Karpas-422 (cell line): ENCODE measurements around the gene LSG1. TPM values are rescaled to one million over a fixed set of nuclear protein-coding genes. Genes with fewer than 3 reads are reported as not detected.

Experiments used
- DNase-seq: peaks from one replicate; pipeline ENCODE4 v3.0.0-alpha.2; 2015
- H2AFZ ChIP-seq: fragments of 200-600 bp; sonication (generic); 2 replicates; pipeline ENCODE4 v1.6.1; 2014; ENCODE audit warnings: antibody characterized with exemption, low read length, mixed read lengths
- H3K27ac ChIP-seq: fragments of 200-600 bp; sonication (generic); 2 replicates; pipeline ENCODE4 v1.5.1; 2014; ENCODE audit warnings: mild to moderate bottlenecking, low read length, moderate library complexity
- H3K27me3 ChIP-seq: fragments of 200-600 bp; sonication (generic); 2 replicates; pipeline ENCODE4 v1.6.1; 2014; ENCODE audit warnings: low read length, mixed read lengths
- H3K36me3 ChIP-seq: fragments of 200-600 bp; sonication (generic); 2 replicates; pipeline ENCODE4 v1.6.1; 2014; ENCODE audit warnings: low read length, mixed read lengths; ENCODE audit not compliant: insufficient read depth
- H3K4me1 ChIP-seq: fragments of 200-600 bp; sonication (generic); 2 replicates; pipeline ENCODE4 v1.6.1; 2014; ENCODE audit warnings: mild to moderate bottlenecking, low read length, mixed read lengths
- H3K4me2 ChIP-seq: fragments of 200-600 bp; sonication (generic); 2 replicates; pipeline ENCODE4 v1.6.1; 2014; ENCODE audit warnings: low read length, low read depth, mild to moderate bottlenecking; ENCODE audit not compliant: poor library complexity, severe bottlenecking
- H3K4me3 ChIP-seq: fragments of 200-600 bp; sonication (generic); 2 replicates; pipeline ENCODE4 v1.5.1; 2014; ENCODE audit warnings: mild to moderate bottlenecking, antibody characterized with exemption, low read length, mixed read lengths
- H3K79me2 ChIP-seq: fragments of 200-600 bp; sonication (generic); 2 replicates; pipeline ENCODE4 v1.6.1; 2014; ENCODE audit warnings: mild to moderate bottlenecking, low read length, mixed read lengths
- H3K9ac ChIP-seq: fragments of 200-600 bp; sonication (generic); 2 replicates; pipeline ENCODE4 v1.6.0; 2014; ENCODE audit warnings: low read length
- H3K9me2 ChIP-seq: fragments of 200-600 bp; sonication (generic), shearing (Covaris generic); replicated peaks from 2 replicates; pipeline ENCODE4 v1.6.0; 2014; ENCODE audit warnings: mild to moderate bottlenecking, low read length, moderate library complexity; ENCODE audit not compliant: insufficient read depth
- H3K9me3 ChIP-seq: fragments of 300-700, 200-600 bp; sonication (generic); 2 replicates; pipeline ENCODE4 v1.6.1; 2014; ENCODE audit warnings: low read length, mixed read lengths
- H4K20me1 ChIP-seq: fragments of 200-600 bp; sonication (generic); 2 replicates; pipeline ENCODE4 v1.6.1; 2014; ENCODE audit warnings: mild to moderate bottlenecking, antibody characterized with exemption, low read length, low read depth; ENCODE audit not compliant: insufficient read depth
- small RNA-seq: library from RNA; depleted of rRNA; stranded (forward); fragments of <200 nt; gene quantifications from one replicate; pipeline ENCODE3, GENCODE V24; 2014
- total RNA-seq: library from RNA; depleted of rRNA; stranded (reverse); fragments of >200 nt; shearing (Covaris generic); gene quantifications from 2 replicates; pipeline ENCODE4 v1.2.3, GENCODE V29; 2014; ENCODE audit warnings: low replicate concordance; rRNA removed

Gene LSG1
- total RNA-seq, 1 experiment from 2014 or later = 52.2 TPM

GRCh38 chr3:194596906-194597305 lies 75.1 kb downstream of the LSG1 start:
- Histone ChIP-seq H2AFZ (no peak overlapping the region), H3K9me3 (no peaks in the 10 kb centered on the region)

DNA sequence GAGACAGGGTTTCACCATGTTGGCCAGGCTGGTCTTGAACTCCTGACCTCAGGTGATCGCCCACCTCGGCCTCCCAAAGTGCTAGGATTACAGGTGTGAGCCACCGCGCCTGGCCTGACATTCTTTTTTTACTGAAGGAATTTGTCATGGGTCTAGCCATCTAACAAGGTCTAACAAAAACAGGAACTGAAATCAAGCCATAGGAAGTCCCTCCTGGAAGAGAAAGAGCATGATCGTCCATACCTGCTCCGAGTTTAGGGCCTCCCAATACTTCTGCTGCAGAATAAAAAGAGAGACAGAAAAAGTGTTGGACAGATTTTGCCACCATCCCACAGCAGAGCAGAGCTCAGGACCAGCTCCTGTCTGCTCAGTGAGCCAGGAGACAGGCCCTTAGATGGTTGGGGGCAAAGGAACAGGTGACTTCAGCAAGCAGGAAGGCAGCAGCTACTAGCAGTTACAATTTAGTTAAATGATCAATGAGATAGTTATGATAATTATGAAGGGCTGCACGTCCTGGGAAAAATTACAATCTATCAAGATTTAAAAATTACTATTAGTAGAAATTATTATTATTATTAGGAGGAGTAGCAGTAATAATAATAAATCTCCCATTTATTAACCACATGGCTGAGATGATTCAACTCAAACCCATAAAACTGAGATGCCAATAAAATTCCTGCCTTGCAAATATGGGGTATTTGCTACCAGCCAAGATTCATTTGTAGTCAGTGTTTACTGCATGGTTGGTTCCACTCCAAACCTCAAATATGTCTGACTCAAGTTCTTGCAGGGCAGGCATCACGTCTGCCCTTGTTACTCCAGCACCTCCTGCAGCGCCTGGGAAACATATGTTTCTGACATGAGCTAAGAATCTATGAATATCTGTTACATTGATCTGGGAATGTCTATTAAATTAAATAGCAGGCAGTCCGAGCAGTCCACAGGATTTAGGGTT lies 78.9 kb downstream of the LSG1 start:
- Histone ChIP-seq H4K20me1 (no peaks in the 10 kb centered on the region), H3K9me2 (no peaks in the 10 kb centered on the region), H3K36me3 (peaks cover 5% of the 10 kb centered on the region; the same call in 1 of the 2 replicates), H3K27me3 (no peaks in the 10 kb centered on the region), H3K9ac (no peak overlapping the region), H3K4me3 (no peak overlapping the region), H3K27ac (no peak overlapping the region), H3K4me1 (peaks cover 7% of the 10 kb centered on the region), H3K4me2 (no peak overlapping the region), H2AFZ (no peak overlapping the region), H3K9me3 (no peaks in the 10 kb centered on the region), H3K79me2 (no peaks in the 10 kb centered on the region)
- no peak for DNase-seq

More at GRCh38 chr3:194596906-194597305, 75.1 kb downstream of the LSG1 start:
- H3K27ac ChIP-seq = no peak overlapping the region
- peaks cover 23% of the 10 kb centered on the region for H3K4me1 ChIP-seq
- H3K4me2 ChIP-seq = no peak overlapping the region
- no peaks in the 10 kb centered on the region; the same call in 1 of the 2 replicates for H3K36me3 ChIP-seq
- no peaks in the 10 kb centered on the region for H3K9me2 ChIP-seq
- H3K79me2 ChIP-seq = 0 out of 2 replicates have a peak, but pooled peaks cover 3% of the 10 kb centered on the region
- no peaks in the 10 kb centered on the region for H4K20me1 ChIP-seq
- no peak for DNase-seq
- no peak overlapping the region for H3K9ac ChIP-seq
- H3K4me3 ChIP-seq = no peak overlapping the region
- no peaks in the 10 kb centered on the region for H3K27me3 ChIP-seq

Small RNA genes lying within 50 kb of the gene (small RNA-seq; reads per million reads assigned to genes)
- gene AC046143.2 = not detected

Other genes starting within 250 kb of the LSG1 start
- gene ATP13A3, start 185.2 kb downstream of the LSG1 start, total RNA-seq = 331 and 337 TPM in 2 replicates
- gene TMEM44, start 38.8 kb downstream of the LSG1 start, total RNA-seq = 10.9 and 36.9 TPM in 2 replicates
- gene FAM43A, start 13.7 kb upstream of the LSG1 start, total RNA-seq = 80.7 and 147 TPM in 2 replicates